ENCODE data around the gene SELENOO.

The SELENOO gene

GRCh38 chr22:50217543-50218152 lies 16.8 kb downstream of the SELENOO start:
- no peak for DNase-seq (ENCODE audit: low read depth in 2 of 2)

- DNase-seq (ENCODE audit: low read depth in 2 of 2) = no peak
These were observed 17.6 kb downstream of the SELENOO start for GRCh38 chr22:50218153-50218995.

GRCh38 chr22:50218996-50219727 lies 18.4 kb downstream of the SELENOO start:
- DNase-seq (ENCODE audit: low read depth in 2 of 2) = no peak

- no peak for DNase-seq (ENCODE audit: low read depth in 2 of 2)
These were observed 19.2 kb downstream of the SELENOO start for GRCh38 chr22:50219800-50220602.

- no peak for DNase-seq (ENCODE audit: low read depth in 2 of 2)
These were observed 20.0 kb downstream of the SELENOO start for GRCh38 chr22:50220603-50221409.

- no peak for DNase-seq (ENCODE audit: low read depth in 2 of 2)
These were observed 20.8 kb downstream of the SELENOO start for GRCh38 chr22:50221410-50222300.

GRCh38 chr22:50222508-50222907 lies 21.7 kb downstream of the SELENOO start:
- DNase-seq (ENCODE audit: low read depth in 2 of 2) = no peak

- DNase-seq (ENCODE audit: low read depth in 2 of 2) = no peak
These were observed 23.3 kb downstream of the SELENOO start for GRCh38 chr22:50224071-50224470.

GRCh38 chr22:50225200-50225969 lies 24.6 kb downstream of the SELENOO start:
- DNase-seq (ENCODE audit: low read depth in 2 of 2) = no peak

GRCh38 chr22:50226063-50226874 lies 25.5 kb downstream of the SELENOO start:
- DNase-seq (ENCODE audit: low read depth in 2 of 2) = no peak

- no peak for DNase-seq (ENCODE audit: low read depth in 2 of 2)
These were observed 26.0 kb downstream of the SELENOO start for GRCh38 chr22:50226875-50227165.

GRCh38 chr22:50227579-50228215 lies 26.9 kb downstream of the SELENOO start:
- no peak for DNase-seq (ENCODE audit: low read depth in 2 of 2)

- no peak for DNase-seq (ENCODE audit: low read depth in 2 of 2)
These were observed 27.6 kb downstream of the SELENOO start for GRCh38 chr22:50228366-50228765.

- no peak for DNase-seq (ENCODE audit: low read depth in 2 of 2)
These were observed 28.6 kb downstream of the SELENOO start for GRCh38 chr22:50229370-50229769.

GRCh38 chr22:50232481-50233151 lies 31.8 kb downstream of the SELENOO start:
- DNase-seq (ENCODE audit: low read depth in 2 of 2) = no peak

GRCh38 chr22:50233223-50233622 lies 32.4 kb downstream of the SELENOO start:
- DNase-seq (ENCODE audit: low read depth in 2 of 2) = no peak

- no peak for DNase-seq (ENCODE audit: low read depth in 2 of 2)
These were observed 36.1 kb downstream of the SELENOO start for GRCh38 chr22:50236731-50237409.
